G401.6 (cell line): Measurements from ENCODE around the gene MEIS2.
A peak's percentile ranks its signal among the peaks of the same experiment; 100 is the strongest.

Source experiments
- FAIRE-seq: peaks from 2 replicates; lab custom pipeline; 2012; peaks lifted over from hg19 to GRCh38; lab: Jason Lieb, UNC

Gene MEIS2

GRCh38 chr15:36960179-36960946 lies 140.0 kb downstream of the MEIS2 start:
- no peak for FAIRE-seq

DNA sequence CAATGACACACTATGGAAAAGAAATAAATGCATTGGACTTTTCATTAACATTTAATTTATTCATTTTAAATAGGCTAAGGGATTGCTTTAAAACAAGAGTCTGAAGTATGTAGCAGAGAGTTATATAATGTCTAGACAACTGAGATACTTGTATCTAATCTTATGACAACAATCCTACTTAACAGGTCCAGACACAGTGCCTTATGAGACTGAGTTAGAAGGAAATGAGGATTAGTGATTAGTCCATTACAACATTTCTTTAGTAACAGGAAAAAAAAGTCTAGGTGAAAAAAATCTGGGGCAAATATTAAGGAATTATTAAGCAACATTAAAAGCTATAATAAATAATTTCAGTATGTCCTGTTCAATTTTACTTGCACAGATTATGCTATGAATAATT lies 140.6 kb downstream of the MEIS2 start:
- FAIRE-seq, result peak; percentile 36

- FAIRE-seq, result no peak
Observed at GRCh38 chr15:36958606-36959005, 141.7 kb downstream of the MEIS2 start.

DNA sequence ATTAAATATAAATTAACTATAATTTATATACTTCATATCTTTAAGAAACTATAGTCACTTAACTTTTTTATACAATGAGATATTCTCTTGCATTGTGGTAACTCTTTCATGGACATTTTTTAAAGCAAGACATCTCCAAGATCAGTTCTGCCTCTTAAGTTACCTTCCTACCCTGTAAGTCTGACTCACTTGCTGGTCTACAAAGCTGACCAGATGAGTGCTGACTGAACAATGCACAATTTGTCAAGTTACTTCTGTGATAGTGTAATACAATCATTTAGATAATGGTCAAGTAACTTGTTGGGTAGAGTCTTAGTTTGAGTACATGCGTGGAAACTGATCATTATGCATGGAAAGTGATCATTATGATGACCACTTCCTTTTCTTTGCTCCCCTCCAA lies 145.9 kb downstream of the MEIS2 start:
- FAIRE-seq, result peak; percentile 95

DNA sequence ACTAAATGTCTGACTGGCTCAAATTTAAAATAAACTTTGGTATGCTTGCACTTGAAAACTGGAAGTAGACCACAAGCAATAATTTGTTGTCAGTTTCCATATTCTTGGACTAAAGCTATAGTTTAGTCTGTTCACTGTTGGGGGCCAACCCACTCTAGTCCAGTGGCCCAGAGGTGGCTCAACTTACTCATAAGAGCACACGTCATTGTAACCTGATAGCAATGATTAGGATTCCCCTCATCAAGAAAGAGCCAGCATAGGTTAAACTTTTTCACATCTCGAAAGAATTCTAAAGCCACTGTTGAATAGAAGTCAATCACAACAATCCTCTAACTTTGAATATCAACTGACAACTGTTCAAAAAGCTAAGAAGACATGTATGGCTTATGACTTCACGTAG lies 147.0 kb downstream of the MEIS2 start:
- FAIRE-seq, result no peak

DNA sequence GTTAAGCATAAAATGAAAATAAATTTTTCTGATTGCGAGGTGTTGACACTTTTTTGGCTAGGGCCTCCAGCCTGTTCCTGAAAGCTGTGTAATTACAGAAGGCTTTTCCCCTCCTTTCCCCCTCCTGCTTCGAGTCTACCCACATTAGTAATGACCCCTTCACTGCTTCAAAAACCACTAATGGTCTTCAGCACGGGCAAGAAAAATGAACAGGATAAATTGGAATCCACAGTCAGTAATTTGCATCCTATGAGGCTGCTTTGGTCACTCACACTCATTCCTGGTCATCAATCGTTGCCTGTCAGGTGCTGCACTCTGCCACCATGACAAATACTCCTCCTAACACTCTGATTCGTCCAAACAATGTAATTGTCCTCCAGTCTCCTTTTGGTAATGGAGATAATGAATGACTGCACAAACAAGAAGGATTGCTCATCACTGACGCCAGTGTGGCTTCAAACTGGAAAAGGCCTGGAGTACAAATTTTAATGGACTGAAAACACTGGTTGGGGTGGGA lies 148.6 kb downstream of the MEIS2 start:
- FAIRE-seq, result no peak

GRCh38 chr15:36950371-36950770 lies 150.0 kb downstream of the MEIS2 start:
- FAIRE-seq, result no peak

DNA sequence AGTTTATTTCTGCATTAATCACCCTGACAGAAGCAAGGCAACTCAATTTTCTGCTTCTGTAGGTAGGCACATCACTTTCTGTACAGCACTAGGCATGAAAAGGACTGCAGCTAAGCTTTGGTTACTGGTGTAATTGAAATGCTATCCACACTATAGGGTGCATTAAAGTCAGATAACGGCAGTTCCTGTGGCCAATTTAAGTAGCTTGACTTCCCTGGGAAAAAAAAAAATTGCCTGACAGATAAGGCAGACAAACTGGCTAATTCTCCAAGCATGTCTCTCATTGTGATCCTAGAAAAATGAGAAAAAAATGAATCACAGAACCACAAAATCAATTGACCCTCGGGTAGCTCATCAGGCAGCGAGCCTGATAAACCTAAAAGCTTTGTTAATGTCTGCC lies 151.4 kb downstream of the MEIS2 start:
- FAIRE-seq, result no peak

- FAIRE-seq, result no peak
Observed at GRCh38 chr15:36947035-36947719, 153.2 kb downstream of the MEIS2 start.

DNA sequence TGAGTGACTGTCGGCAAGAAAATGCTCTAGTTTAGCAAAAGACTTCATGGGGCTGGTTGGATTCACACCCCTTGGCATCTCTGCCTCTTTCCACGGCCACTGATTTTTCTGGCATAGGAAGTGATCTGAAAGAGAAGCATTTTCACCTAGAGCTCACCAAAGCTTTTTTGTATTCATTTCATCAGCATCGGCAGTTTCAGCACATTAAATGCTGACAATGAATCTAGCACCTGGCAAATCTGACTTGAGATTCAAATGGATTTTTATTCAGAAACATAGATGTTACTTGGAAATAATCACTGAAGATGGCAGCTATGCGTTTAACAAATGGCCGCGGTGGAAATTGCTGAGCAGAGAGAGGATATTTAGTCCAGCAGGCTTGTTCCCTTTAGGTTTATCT lies 155.9 kb downstream of the MEIS2 start:
- no peak for FAIRE-seq

DNA sequence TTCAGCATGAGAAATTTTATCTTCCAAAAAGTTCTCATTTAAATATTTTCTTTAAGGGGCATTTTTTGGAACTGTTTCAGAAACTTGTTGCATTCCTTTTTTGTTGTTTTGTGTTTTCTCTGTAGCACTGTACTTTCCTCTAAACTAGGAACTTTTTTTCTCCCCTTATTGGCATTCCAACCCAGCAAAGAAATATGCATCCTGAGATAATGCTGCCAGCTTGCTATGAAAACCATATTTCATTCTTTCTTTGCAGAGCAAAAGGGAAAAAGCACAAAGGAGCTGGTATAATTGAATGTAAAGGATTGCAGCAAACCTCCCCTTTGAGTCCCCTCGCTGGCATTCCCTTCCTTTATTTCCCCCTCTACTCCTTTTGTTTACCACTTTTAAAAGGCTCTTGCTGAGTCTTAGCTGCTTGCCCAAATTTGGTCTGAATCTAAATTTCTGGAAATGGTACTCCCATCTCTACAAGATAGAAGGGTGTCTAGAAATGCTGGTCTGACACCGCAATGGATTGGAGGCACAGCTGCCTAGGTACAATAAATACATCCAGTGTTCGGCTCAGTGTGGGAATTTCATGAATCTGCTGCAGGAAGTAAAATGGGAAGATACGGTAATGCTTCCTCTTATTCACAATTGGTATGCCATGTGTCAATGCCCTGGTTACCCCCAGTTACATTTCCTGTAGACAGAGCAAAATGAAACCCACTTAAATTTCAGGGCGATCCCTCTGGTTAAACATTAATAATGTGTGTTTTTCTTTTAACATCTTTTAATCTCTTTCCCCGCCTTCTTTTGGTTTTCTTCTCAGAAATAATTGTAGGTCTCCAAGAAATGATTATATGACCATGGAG lies 156.6 kb downstream of the MEIS2 start:
- no peak for FAIRE-seq

DNA sequence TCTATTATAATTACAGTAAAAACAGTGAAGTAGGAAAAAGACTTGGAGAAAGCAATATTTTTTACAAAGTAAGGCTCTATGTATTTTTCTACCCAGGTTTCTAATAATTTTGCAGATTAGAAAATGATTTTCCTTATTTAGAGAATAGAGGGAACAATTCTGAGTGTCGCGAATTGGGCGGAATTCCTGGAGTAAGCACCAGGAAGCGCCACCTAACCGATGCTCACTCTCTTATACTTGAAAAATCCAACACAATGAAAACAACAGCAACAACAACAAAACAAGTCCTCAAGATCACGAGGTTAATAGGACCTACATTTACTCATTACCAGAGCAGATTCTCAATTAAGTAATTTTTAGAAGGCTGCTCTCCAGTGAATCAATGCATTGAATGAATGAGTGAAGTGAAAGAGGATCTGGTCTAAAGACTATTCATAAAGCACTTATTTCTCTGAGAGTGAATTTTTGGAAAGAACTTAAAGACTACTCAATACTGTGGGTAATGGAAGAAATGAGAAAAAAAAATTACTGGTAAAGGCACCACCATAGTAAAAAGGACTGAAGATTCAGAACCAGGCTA lies 158.0 kb downstream of the MEIS2 start:
- FAIRE-seq, result no peak

- FAIRE-seq, result no peak
Observed at GRCh38 chr15:36941798-36942197, 158.6 kb downstream of the MEIS2 start.

DNA sequence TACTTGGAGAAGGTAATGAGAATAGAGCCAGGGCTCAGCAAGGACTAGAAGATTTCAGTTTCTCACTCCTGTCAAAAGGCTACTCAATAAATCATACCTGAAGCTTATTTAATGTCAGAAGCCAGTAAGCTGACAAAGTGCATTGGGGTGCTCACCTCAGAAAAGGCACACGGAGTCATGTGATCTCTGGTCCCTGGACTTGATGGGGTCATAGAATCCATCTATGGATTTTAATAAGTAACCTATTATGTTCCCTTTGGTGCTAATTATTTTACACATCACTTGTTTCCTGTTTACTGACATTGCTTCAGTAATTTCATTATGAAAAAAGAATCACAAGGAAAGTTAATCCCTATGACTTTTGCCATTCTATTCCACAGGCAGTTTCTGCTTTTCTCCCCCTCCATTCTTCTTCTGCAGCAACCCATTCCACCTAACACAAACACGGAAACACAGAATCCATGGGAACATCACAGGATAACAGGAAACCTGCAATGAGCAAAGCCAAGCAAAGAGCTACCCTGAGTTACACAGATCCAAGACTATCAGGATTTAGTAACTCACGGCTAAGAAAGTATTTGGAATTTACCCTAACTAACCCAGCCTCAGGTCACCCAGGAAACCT lies 159.6 kb downstream of the MEIS2 start:
- FAIRE-seq, result no peak

GRCh38 chr15:36940219-36940618 lies 160.1 kb downstream of the MEIS2 start:
- no peak for FAIRE-seq

DNA sequence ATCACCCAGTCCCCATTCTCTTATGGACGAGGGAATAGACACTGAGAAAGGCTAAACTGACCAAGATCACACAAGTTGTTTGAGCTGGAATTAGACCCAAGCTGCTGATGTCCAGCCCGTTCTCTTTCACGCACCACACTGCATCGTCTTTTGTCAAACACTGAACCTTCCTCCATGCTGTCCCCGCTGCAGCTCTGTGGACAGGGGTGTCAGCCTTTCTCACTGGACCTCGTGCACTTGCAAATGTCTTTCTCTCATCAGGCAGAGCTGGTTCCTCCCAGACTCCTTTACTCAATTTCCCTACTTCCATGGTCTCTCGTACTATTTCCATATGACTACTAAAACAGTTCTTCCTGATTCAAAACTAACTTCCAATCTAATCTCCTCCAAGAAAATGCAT lies 161.6 kb downstream of the MEIS2 start:
- FAIRE-seq, result no peak

GRCh38 chr15:36938131-36938530 lies 162.2 kb downstream of the MEIS2 start:
- FAIRE-seq, result no peak

GRCh38 chr15:36936613-36937012 lies 163.7 kb downstream of the MEIS2 start:
- no peak for FAIRE-seq

- FAIRE-seq, result no peak
Observed at GRCh38 chr15:36933255-36933990, 166.9 kb downstream of the MEIS2 start.

- no peak for FAIRE-seq
Observed at GRCh38 chr15:36932070-36932469, 168.3 kb downstream of the MEIS2 start.

GRCh38 chr15:36931434-36931833 lies 168.9 kb downstream of the MEIS2 start:
- FAIRE-seq, result no peak
